Measurements from ENCODE around the gene SLC23A3.

The SLC23A3 gene

GRCh38 chr2:219133976-219134375 lies 35.9 kb downstream of the SLC23A3 start:
- no peak for DNase-seq

DNA sequence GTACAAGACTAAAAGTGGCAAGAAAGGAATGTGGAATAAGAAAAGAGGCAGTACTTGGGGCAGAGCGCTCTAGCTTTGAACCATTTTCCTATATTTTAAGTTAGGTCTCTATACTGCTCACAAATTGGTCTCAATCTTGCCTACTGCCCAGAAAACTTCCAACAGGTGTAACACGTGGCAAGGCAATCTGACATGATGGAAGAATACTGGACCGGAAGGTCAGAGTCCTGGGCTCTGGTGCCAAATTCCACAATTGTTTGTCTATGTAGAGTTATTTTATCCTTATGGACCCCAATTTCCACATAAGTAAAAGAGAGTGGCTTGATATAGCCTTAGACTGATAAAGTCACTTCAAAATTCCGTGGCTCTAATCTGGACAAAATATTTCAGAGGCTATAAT lies 38.1 kb downstream of the SLC23A3 start:
- no peak for DNase-seq

- DNase-seq: no peak
These were observed 38.5 kb downstream of the SLC23A3 start for GRCh38 chr2:219131327-219131726.

GRCh38 chr2:219129589-219129988 lies 40.2 kb downstream of the SLC23A3 start:
- no peak for DNase-seq

- DNase-seq: peak; percentile 2
These were observed 41.4 kb downstream of the SLC23A3 start for GRCh38 chr2:219128396-219128795.

DNA sequence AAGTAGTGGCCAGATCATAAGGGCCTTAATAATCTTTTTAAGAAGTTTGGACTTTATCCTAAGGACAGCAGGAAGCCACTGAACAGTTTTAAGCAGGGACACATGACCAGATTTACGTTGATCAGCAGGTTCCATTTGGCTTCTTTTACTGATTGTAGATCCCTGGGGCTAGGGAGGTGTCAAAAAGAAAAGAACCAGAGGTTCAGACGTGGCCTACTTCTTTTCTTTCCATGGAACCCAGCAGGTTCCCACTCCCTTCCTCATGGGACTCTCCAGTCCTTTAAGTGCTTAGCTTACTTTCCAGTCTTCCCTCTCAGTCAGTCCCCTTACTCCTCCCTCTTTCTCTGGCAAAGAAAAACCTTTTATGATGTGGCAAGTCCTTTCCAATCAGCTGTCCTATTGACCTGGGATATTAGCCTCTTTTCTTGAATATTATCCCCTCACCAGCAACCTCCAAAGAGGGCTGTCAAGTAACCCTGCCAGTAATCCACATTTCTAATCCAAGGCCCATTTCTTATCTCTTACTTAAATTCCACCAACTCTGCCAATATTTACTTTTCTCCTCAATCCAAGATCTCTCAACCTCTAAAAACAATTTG lies 42.7 kb downstream of the SLC23A3 start:
- DNase-seq: no peak

- no peak for DNase-seq
These were observed 43.3 kb downstream of the SLC23A3 start for GRCh38 chr2:219126555-219126954.

- no peak for DNase-seq
These were observed 44.0 kb downstream of the SLC23A3 start for GRCh38 chr2:219125886-219126270.

DNA sequence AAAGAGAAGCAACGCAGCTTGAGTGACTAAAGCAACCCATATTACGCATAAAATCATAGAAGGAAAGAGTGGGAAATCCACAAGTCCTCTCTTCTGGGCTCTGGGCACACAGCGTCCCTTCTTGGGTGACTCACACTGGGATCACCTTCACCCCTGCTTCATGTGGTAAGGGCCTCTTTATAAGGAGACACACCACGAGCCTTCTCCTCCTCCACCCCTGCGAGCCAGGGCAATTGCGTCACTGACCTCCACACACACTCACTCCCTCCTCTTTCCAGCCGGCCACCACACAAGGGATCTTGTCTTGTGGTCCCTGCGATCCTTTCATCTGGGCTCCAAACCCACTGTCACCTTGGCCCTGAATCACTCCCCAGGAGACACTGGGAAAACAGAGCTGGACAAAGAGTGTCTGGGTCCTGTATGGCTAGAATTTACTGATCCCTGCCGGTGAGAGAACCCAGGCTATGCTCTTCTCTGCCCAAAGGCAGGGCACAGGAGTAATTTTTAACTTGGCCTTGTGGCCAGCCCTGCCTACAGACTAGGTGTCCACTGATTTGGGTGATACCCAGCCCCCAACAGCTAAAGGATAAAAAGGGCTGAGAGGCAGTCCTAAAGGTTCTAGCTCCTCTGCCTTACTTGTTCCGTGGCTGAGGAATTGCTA lies 44.5 kb downstream of the SLC23A3 start:
- no peak for DNase-seq

- DNase-seq: no peak
These were observed 45.3 kb downstream of the SLC23A3 start for GRCh38 chr2:219124381-219125110.

GRCh38 chr2:219123356-219124135 lies 46.3 kb downstream of the SLC23A3 start:
- DNase-seq: no peak

- DNase-seq: no peak
These were observed 47.4 kb downstream of the SLC23A3 start for GRCh38 chr2:219122202-219122980.

GRCh38 chr2:219120082-219120481 lies 49.7 kb downstream of the SLC23A3 start:
- no peak for DNase-seq

GRCh38 chr2:219119422-219120043 lies 50.3 kb downstream of the SLC23A3 start:
- DNase-seq: peak; percentile 30

DNA sequence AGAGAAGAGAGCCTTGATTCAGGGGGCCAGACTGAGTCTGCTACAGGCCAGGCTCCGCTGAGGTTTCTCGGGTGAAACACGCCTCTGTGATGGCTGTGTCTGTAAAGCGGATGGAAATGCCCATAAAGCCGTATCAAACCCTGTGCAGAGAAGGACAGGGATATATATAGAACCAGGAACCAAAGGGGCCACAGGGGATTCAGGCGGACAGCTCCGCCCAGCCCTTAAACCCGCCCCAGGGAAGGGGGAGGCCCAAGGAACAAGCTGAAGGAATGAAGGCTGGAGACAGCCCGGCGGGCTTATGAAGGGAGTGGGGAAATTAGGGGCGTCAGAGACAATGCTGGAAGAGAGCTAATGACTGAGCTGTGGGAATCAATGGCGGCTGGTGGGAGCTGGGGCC lies 51.3 kb downstream of the SLC23A3 start:
- no peak for DNase-seq

DNA sequence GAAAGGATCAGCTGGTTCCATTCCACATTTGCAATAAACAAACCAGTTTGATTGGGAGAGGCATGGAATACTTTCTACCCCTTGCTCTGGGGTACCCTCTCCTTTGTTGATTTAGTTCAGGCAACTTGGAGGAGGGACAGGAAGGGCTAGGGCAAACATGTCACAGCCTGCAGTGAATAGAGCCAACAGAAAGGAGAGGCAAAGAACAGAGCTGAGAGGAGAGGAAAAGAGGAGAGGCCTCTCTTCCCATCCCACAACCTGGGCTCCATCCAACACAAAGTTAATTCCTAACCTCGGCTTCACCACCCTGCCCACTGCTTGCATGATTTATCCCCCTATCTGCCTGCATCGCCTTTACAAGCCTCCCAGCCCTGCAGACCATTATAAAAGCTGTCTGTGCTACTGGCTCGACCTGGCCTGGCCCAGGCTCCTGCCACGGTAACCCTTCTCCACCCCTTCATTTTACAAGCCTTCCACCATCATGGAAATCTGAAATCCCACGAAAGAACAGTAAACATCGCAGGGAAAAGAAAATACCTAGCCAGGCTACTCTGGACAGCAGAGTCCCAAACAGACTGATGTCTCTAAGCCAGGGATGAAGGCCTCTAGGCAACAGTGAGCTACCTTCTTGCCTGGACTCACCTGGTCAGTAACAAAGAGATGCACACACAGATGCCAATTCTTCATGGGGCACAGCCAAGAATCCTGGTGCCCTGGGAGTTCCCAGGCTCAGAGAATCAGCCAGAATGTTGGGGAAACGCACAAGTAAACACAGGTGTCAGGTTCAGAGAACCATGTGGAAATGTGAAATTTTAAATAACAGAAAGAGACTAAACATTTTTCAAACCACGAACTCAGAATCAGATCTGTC lies 52.8 kb downstream of the SLC23A3 start:
- DNase-seq: no peak

- DNase-seq: no peak
These were observed 57.0 kb downstream of the SLC23A3 start for GRCh38 chr2:219112651-219113338.

GRCh38 chr2:219112062-219112406 lies 57.8 kb downstream of the SLC23A3 start:
- no peak for DNase-seq

Data from GDM1 (cell line).